Measurements from ENCODE around the gene CRHR2.

The CRHR2 gene

DNA sequence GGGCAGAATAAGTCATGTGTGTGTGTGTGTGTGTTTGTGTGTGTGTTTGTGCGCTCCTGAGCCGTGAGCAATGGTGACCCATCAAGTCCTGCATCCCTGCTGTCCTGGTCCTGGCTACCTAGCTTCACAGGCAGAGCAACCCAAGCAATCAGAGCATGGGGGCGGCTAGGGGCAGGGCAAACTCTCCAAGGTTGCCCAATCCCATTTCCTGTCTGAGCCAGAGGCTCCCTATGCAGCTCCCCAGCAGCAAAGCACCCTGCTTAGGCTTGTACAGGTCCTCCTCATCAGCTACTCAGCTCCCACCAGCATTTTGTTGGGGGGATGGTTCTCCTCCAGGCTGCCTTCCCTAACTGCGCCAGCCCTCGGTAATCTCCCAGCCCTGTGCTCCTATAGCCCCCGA lies 31.1 kb upstream of the CRHR2 start:
- H3K27ac ChIP-seq = no peak overlapping the region
- TF ChIP-seq ZFX (IDR thresholded peaks at IDR 0.05) = no peak
- TF ChIP-seq CTCF (conservative IDR thresholded peaks at IDR 0.05) = no peak

GRCh38 chr7:30710669-30711068 lies 28.4 kb upstream of the CRHR2 start:
- TF ChIP-seq CTCF (conservative IDR thresholded peaks at IDR 0.05) (no peak), ZFX (IDR thresholded peaks at IDR 0.05) (no peak)

DNA sequence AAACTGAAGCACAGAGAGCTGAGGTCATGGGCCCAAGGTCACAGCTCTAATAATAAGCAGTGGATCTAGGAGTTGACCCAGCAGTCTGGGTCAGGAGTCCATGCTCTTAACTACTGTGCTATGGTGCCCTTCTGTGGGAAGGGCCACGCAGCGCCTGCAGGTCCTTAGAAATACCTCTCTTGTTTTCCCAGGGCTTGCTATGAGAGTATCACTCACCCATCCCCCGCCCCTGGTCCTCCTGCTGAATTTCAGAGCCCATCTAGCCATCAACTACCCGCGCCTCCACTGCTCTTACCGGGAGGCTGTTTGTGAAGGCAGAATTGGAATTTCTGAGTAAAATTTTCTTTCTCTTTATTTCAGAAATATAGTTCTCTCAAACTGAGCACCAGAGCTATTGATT lies 27.3 kb upstream of the CRHR2 start:
- TF ChIP-seq CTCF (conservative IDR thresholded peaks at IDR 0.05) (no peak), ZFX (IDR thresholded peaks at IDR 0.05) (no peak)
- no peak overlapping the region for H3K27ac ChIP-seq

More at GRCh38 chr7:30710669-30711068, 28.4 kb upstream of the CRHR2 start:
- H3K27ac ChIP-seq = no peak overlapping the region

- no peak overlapping the region for H3K27ac ChIP-seq
- no peak for TF ChIP-seq CTCF (conservative IDR thresholded peaks at IDR 0.05)
- no peak for TF ChIP-seq ZFX (IDR thresholded peaks at IDR 0.05)
These were observed 26.7 kb upstream of the CRHR2 start for GRCh38 chr7:30708983-30709382.

- no peak overlapping the region for H3K27ac ChIP-seq
- TF ChIP-seq CTCF (conservative IDR thresholded peaks at IDR 0.05) (no peak), ZFX (IDR thresholded peaks at IDR 0.05) (no peak)
These were observed 26.2 kb upstream of the CRHR2 start for GRCh38 chr7:30708412-30708811.

- TF ChIP-seq ZFX (IDR thresholded peaks at IDR 0.05) (no peak), CTCF (conservative IDR thresholded peaks at IDR 0.05) (no peak)
- no peak overlapping the region for H3K27ac ChIP-seq
These were observed 25.4 kb upstream of the CRHR2 start for GRCh38 chr7:30707391-30708357.

DNA sequence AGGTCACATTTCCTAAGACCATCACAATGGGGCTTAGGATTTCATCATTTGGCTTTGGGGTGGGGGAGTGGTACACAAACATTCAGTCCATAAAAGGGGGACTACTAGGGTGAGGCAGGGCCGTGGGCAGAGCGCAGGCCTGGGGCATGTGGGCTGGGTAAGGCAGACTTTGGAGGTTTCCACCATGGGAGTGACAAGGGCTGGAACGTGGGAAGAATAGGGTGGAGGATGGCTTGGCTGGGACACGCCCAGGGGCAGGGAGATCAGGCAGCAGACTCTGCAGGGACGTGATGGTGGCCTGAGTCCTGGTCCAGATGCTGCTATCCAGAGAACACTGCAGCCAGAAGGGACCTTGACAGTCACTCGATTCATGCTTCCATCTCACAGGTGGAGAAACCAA lies 24.7 kb upstream of the CRHR2 start:
- no peak for TF ChIP-seq ZFX (IDR thresholded peaks at IDR 0.05)
- TF ChIP-seq CTCF (conservative IDR thresholded peaks at IDR 0.05) = no peak

More for the DNA sequence above, 24.7 kb upstream of the CRHR2 start:
- no peak overlapping the region for H3K27ac ChIP-seq

Measured in C4-2B (cell line).